Effector memory CD4-positive, alpha-beta T cell (primary cell): ENCODE measurements around the gene EYS.

ENCODE experiments used
- DNase-seq, 3 donors: peaks; one replicate each; pipeline ENCODE4 v3.0.0-alpha.2; 2020
- H3K27ac ChIP-seq: 2 replicates; pipeline ENCODE4 v1.7.0; 2013; ENCODE audit warnings: mild to moderate bottlenecking, low read length, moderate library complexity; ENCODE audit not compliant: insufficient read depth, poor library complexity, severe bottlenecking
- H3K27me3 ChIP-seq: replicated peaks from 2 replicates; pipeline ENCODE4 v1.7.0; 2013; ENCODE audit warnings: mild to moderate bottlenecking, low read length; ENCODE audit not compliant: insufficient read depth, control insufficient read depth, poor library complexity, severe bottlenecking
- H3K36me3 ChIP-seq: 2 replicates; pipeline ENCODE4 v1.7.0; 2013; ENCODE audit warnings: mild to moderate bottlenecking, low read length, moderate library complexity; ENCODE audit not compliant: control insufficient read depth, insufficient read depth
- H3K4me1 ChIP-seq: 2 replicates; pipeline ENCODE4 v1.7.0; 2013; ENCODE audit warnings: low read length, mild to moderate bottlenecking; ENCODE audit not compliant: control insufficient read depth, insufficient read depth, poor library complexity, severe bottlenecking
- H3K4me3 ChIP-seq: 2 replicates; pipeline ENCODE4 v1.7.0; 2013; ENCODE audit warnings: low read length, low read depth, mild to moderate bottlenecking; ENCODE audit not compliant: insufficient read depth, poor library complexity, severe bottlenecking
- H3K9me3 ChIP-seq: 2 replicates; pipeline ENCODE4 v1.7.0; 2013; ENCODE audit warnings: mild to moderate bottlenecking, low read length, moderate library complexity; ENCODE audit not compliant: control insufficient read depth

Gene EYS

GRCh38 chr6:63798378-63798777 is 1908.6 kb downstream of the EYS start:
- Histone ChIP-seq H3K27ac (no peak overlapping the region), H3K36me3 (no peaks in the 10 kb centered on the region), H3K4me1 (no peaks in the 10 kb centered on the region), H3K27me3 (no peaks in the 10 kb centered on the region), H3K9me3 (no peaks in the 10 kb centered on the region), H3K4me3 (no peak overlapping the region)
- DNase-seq, result no peak

GRCh38 chr6:63797721-63798120 is 1909.3 kb downstream of the EYS start:
- no peaks in the 10 kb centered on the region for H3K9me3 ChIP-seq
- H3K4me3 ChIP-seq, result no peak overlapping the region
- no peaks in the 10 kb centered on the region for H3K27me3 ChIP-seq
- no peaks in the 10 kb centered on the region for H3K4me1 ChIP-seq
- no peak overlapping the region for H3K27ac ChIP-seq
- H3K36me3 ChIP-seq, result no peaks in the 10 kb centered on the region
- no peak for DNase-seq

GRCh38 chr6:63795826-63796225 is 1911.2 kb downstream of the EYS start:
- Histone ChIP-seq H3K36me3 (no peaks in the 10 kb centered on the region), H3K27me3 (no peaks in the 10 kb centered on the region), H3K27ac (no peak overlapping the region), H3K9me3 (no peaks in the 10 kb centered on the region), H3K4me3 (no peak overlapping the region), H3K4me1 (no peaks in the 10 kb centered on the region)
- no peak for DNase-seq

GRCh38 chr6:63795006-63795405 is 1912.0 kb downstream of the EYS start:
- Histone ChIP-seq H3K36me3 (no peaks in the 10 kb centered on the region), H3K9me3 (no peaks in the 10 kb centered on the region), H3K27ac (no peak overlapping the region), H3K4me1 (no peaks in the 10 kb centered on the region), H3K4me3 (no peak overlapping the region), H3K27me3 (no peaks in the 10 kb centered on the region)
- DNase-seq, result no peak

- H3K27me3 ChIP-seq, result no peaks in the 10 kb centered on the region
- H3K9me3 ChIP-seq, result no peaks in the 10 kb centered on the region
- no peaks in the 10 kb centered on the region for H3K36me3 ChIP-seq
- no peak overlapping the region for H3K27ac ChIP-seq
- DNase-seq, result no peak
- H3K4me1 ChIP-seq, result no peaks in the 10 kb centered on the region
- no peak overlapping the region for H3K4me3 ChIP-seq
These were observed 1913.4 kb downstream of the EYS start for GRCh38 chr6:63793465-63794137.

GRCh38 chr6:63792736-63793464 is 1914.1 kb downstream of the EYS start:
- H3K9me3 ChIP-seq, result no peaks in the 10 kb centered on the region
- H3K27me3 ChIP-seq, result no peaks in the 10 kb centered on the region
- H3K27ac ChIP-seq, result no peak overlapping the region
- H3K4me3 ChIP-seq, result no peak overlapping the region
- no peaks in the 10 kb centered on the region for H3K4me1 ChIP-seq
- H3K36me3 ChIP-seq, result no peaks in the 10 kb centered on the region
- no peak for DNase-seq

GRCh38 chr6:63790334-63790733 is 1916.7 kb downstream of the EYS start:
- DNase-seq, result no peak
- Histone ChIP-seq H3K27ac (no peak overlapping the region), H3K4me1 (no peaks in the 10 kb centered on the region), H3K9me3 (no peaks in the 10 kb centered on the region), H3K36me3 (no peaks in the 10 kb centered on the region), H3K4me3 (no peak overlapping the region), H3K27me3 (no peaks in the 10 kb centered on the region)

GRCh38 chr6:63789699-63790098 is 1917.3 kb downstream of the EYS start:
- Histone ChIP-seq H3K4me1 (no peaks in the 10 kb centered on the region), H3K9me3 (no peaks in the 10 kb centered on the region), H3K36me3 (no peaks in the 10 kb centered on the region), H3K4me3 (no peak overlapping the region), H3K27ac (no peak overlapping the region), H3K27me3 (no peaks in the 10 kb centered on the region)
- DNase-seq, result no peak

GRCh38 chr6:63788569-63788968 is 1918.5 kb downstream of the EYS start:
- no peak overlapping the region for H3K4me3 ChIP-seq
- no peaks in the 10 kb centered on the region for H3K36me3 ChIP-seq
- DNase-seq, result no peak
- no peaks in the 10 kb centered on the region for H3K27me3 ChIP-seq
- H3K9me3 ChIP-seq, result no peaks in the 10 kb centered on the region
- no peaks in the 10 kb centered on the region for H3K4me1 ChIP-seq
- H3K27ac ChIP-seq, result no peak overlapping the region

GRCh38 chr6:63787021-63787420 is 1920.0 kb downstream of the EYS start:
- Histone ChIP-seq H3K36me3 (no peaks in the 10 kb centered on the region), H3K27me3 (no peaks in the 10 kb centered on the region)
- DNase-seq, result no peak

More at GRCh38 chr6:63787021-63787420, 1920.0 kb downstream of the EYS start:
- H3K9me3 ChIP-seq, result no peaks in the 10 kb centered on the region
- no peak overlapping the region for H3K27ac ChIP-seq
- no peaks in the 10 kb centered on the region for H3K4me1 ChIP-seq
- H3K4me3 ChIP-seq, result no peak overlapping the region
